Measurements from ENCODE around the gene ADCYAP1R1.

DNA sequence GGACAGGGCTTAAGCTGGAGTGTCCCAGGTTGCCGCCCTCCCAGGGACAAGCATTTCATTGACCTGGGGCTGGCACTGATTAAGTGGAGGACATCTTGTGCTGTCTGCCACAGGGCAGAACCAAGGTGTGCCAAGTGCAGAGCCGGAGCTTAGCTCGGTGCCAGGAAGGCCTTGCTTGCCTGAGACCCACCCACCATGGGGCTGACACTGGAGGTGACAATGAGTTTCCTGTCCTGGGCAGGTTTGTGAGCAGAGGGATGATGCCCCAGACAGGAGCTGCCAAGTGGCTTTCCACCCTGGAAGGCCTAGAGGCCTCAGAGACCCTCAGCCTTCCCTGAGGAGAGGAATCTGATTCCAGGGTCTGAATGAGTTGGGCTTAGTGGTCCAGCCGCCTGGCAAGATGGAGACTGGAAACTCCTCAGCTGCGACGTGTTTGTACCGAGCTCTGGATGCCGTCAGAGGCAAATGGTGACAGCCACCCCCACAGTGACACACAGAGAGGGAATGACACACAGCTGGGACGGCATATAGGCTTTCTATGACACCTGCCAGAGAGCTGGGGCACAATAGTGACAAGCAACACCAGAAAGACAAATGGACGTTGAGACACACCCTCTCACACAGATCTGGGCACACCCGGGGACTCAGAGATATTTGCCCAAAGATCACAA lies 2.6 kb downstream of the ADCYAP1R1 start:
- TF ChIP-seq, protein P1, sequence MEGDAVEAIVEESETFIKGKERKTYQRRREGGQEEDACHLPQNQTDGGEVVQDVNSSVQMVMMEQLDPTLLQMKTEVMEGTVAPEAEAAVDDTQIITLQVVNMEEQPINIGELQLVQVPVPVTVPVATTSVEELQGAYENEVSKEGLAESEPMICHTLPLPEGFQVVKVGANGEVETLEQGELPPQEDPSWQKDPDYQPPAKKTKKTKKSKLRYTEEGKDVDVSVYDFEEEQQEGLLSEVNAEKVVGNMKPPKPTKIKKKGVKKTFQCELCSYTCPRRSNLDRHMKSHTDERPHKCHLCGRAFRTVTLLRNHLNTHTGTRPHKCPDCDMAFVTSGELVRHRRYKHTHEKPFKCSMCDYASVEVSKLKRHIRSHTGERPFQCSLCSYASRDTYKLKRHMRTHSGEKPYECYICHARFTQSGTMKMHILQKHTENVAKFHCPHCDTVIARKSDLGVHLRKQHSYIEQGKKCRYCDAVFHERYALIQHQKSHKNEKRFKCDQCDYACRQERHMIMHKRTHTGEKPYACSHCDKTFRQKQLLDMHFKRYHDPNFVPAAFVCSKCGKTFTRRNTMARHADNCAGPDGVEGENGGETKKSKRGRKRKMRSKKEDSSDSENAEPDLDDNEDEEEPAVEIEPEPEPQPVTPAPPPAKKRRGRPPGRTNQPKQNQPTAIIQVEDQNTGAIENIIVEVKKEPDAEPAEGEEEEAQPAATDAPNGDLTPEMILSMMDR (IDR thresholded peaks at IDR 0.05): no peak
- no peak for TF ChIP-seq POLR2A (IDR thresholded peaks at IDR 0.05)
